ENCODE measurements around the gene SLBP. TPM values are rescaled to one million over a fixed set of nuclear protein-coding genes. Genes with fewer than 3 reads are reported as not detected.

SLBP gene
- total and polyA plus RNA-seq, 2 of the 8 experiments (the other 6 are each of a cell fraction or from before 2014, with no cell fraction given): 44.1 to 49.0 TPM

GRCh38 chr4:1663549-1663948 lies 48.6 kb downstream of the SLBP start (continued):
- TF ChIP-seq HDAC2 (IDR thresholded peaks at IDR 0.05; ENCODE audit: borderline replicate concordance in 1 of 2, low read depth in 2 of 2, low read length in 2 of 2): no peak
- no peak for TF ChIP-seq RXRA (IDR thresholded peaks at IDR 0.05; ENCODE audit: insufficient read depth, low read depth, low read length)
- TF ChIP-seq GTF2F1 (IDR thresholded peaks at IDR 0.05; ENCODE audit: borderline replicate concordance, low read depth, low read length): no peak
- TF ChIP-seq TEAD4 (IDR thresholded peaks at IDR 0.05; ENCODE audit: low read depth, low read length): no peak
- no peak for TF ChIP-seq BCL11A (IDR thresholded peaks at IDR 0.05; ENCODE audit: low read depth in 2 of 2, low read length in 2 of 2)

Measured in H1 (cell line).